Measurements from ENCODE around the gene MYL11. TPM values are rescaled to one million over a fixed set of nuclear protein-coding genes. Genes with fewer than 3 reads are reported as not detected.
A peak's percentile ranks its signal among the peaks of the same experiment; 100 is the strongest.

MYL11 gene
- total RNA-seq, 2 experiments from 2014 or later, result 1.2 TPM; not detected in 1

GRCh38 chr16:30348929-30349328, 25.7 kb upstream of the MYL11 start:
- no peaks in the 10 kb centered on the region for H3K9me3 Mint-ChIP-seq
- no peak overlapping the region for H3K4me3 Mint-ChIP-seq
- H3K4me1 Mint-ChIP-seq, result peaks cover 40% of the 10 kb centered on the region
- H3K36me3 Mint-ChIP-seq (ENCODE audit: low read depth), result peaks cover 46% of the 10 kb centered on the region
- no peak overlapping the region for H3K27ac Mint-ChIP-seq
- CTCF ChIA-PET, result interaction anchor here (0.6 kb wide), 1 partner anchor 256 kb away, joined by 4 read pairs; no protein-coding TSS in a partner anchor
- POLR2A ChIA-PET, result interaction anchor here (2.7 kb wide), 1 partner anchor 14 kb away, joined by 9 read pairs; no protein-coding TSS in a partner anchor
- no peak for DNase-seq
- H3K27me3 Mint-ChIP-seq, result no peaks in the 10 kb centered on the region

GRCh38 chr16:30349675-30350074, 24.9 kb upstream of the MYL11 start:
- POLR2A ChIA-PET, result interaction anchor here (2.7 kb wide), 1 partner anchor 15 kb away, joined by 9 read pairs; no protein-coding TSS in a partner anchor
- Mint-ChIP-seq H3K9me3 (no peaks in the 10 kb centered on the region), H3K36me3 (ENCODE audit: low read depth) (peaks cover 53% of the 10 kb centered on the region), H3K27ac (peak overlapping the region; percentile 66), H3K4me1 (peaks cover 48% of the 10 kb centered on the region), H3K4me3 (no peak overlapping the region), H3K27me3 (no peaks in the 10 kb centered on the region)
- CTCF ChIA-PET, result no interaction called here
- DNase-seq, result no peak

DNA sequence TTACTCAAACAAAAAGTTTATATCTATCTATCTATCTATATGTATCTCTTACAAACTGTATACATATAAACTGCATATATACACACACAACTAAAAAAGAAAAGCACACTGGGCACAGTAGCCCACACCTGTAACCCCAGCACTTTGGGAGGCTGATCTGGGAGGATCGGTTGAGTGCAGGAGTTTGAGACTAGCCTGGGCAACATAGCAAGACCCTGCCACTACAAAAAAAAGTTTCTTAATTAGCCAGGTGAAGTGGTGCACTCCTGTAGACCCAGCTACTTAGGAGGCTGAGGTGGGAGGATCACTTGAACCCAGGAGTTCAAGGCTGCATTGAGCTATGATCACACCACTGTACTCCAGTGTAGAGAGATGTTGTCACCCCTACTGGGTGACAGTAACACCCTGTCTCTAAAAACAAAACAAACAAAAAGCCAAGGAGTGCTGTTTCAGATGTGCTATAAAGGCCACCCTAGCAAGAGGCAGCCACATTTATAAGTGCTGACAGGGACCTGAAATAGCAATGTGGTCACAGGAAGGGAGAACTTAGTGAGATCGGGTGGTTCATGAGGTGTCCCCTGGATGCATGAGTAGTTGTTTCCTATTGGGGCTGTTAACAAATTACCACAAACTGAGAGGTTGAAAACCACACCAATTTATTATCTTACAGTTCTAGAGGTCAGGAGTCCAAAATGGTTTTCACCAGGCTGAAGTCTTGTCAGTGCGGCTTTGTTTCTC, 24.3 kb upstream of the MYL11 start:
- Mint-ChIP-seq H3K9me3 (no peaks in the 10 kb centered on the region), H3K4me1 (peaks cover 52% of the 10 kb centered on the region), H3K27me3 (no peaks in the 10 kb centered on the region), H3K36me3 (ENCODE audit: low read depth) (peaks cover 57% of the 10 kb centered on the region), H3K27ac (peak overlapping the region; percentile 83), H3K4me3 (no peak overlapping the region)
- DNase-seq, result peak; percentile 46
- CTCF ChIA-PET, result no interaction called here
- POLR2A ChIA-PET, result interaction anchor here (2.7 kb wide), 1 partner anchor 15 kb away, joined by 9 read pairs; no protein-coding TSS in a partner anchor

DNA sequence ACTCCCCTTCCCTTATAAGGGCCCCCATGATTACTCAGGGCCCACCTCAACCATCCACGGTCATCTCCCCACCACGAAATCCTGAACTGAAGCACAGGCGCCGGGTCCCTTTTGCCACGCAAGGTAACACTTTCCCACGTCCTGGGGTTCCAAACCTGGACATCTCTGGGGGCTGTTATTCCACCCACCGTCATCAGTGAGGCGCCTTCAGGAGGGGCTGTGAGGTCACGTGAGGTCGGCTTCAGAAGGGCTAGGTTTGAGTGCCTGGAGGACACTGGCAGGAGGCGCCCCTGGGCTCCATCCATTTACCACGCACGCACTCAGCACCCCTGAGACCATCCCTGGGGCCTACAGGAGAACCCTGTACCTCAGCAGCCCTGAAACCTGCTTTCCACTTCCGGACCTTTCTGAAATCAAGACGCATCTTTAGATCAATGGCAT, 23.6 kb upstream of the MYL11 start:
- Mint-ChIP-seq H3K4me3 (no peak overlapping the region), H3K27me3 (no peaks in the 10 kb centered on the region), H3K4me1 (peaks cover 59% of the 10 kb centered on the region), H3K9me3 (no peaks in the 10 kb centered on the region), H3K36me3 (ENCODE audit: low read depth) (peaks cover 57% of the 10 kb centered on the region), H3K27ac (peak overlapping the region; percentile 83)
- no peak for DNase-seq
- POLR2A ChIA-PET, result interaction anchor here (0.6 to 2.7 kb wide), 2 partner anchors 16 to 32 kb away, joined by 3 to 9 read pairs; no protein-coding TSS in a partner anchor
- CTCF ChIA-PET, result interaction anchor here (1.1 kb wide), 1 partner anchor 20 kb away, joined by 3 read pairs; no protein-coding TSS in a partner anchor

GRCh38 chr16:30351586-30352419, 22.8 kb upstream of the MYL11 start:
- Mint-ChIP-seq H3K36me3 (ENCODE audit: low read depth) (peaks cover 59% of the 10 kb centered on the region), H3K4me3 (peak overlapping the region; percentile 17), H3K27ac (peak overlapping the region; percentile 25), H3K4me1 (peaks cover 66% of the 10 kb centered on the region), H3K27me3 (no peaks in the 10 kb centered on the region), H3K9me3 (no peaks in the 10 kb centered on the region)
- ChIA-PET CTCF (interaction anchor here (1.1 kb wide), 1 partner anchor 19 kb away, joined by 3 read pairs; no protein-coding TSS in a partner anchor), POLR2A (interaction anchor here (0.6 to 2.7 kb wide), 2 partner anchors 17 to 31 kb away, joined by 3 to 9 read pairs; no protein-coding TSS in a partner anchor)
- no peak for DNase-seq

DNA sequence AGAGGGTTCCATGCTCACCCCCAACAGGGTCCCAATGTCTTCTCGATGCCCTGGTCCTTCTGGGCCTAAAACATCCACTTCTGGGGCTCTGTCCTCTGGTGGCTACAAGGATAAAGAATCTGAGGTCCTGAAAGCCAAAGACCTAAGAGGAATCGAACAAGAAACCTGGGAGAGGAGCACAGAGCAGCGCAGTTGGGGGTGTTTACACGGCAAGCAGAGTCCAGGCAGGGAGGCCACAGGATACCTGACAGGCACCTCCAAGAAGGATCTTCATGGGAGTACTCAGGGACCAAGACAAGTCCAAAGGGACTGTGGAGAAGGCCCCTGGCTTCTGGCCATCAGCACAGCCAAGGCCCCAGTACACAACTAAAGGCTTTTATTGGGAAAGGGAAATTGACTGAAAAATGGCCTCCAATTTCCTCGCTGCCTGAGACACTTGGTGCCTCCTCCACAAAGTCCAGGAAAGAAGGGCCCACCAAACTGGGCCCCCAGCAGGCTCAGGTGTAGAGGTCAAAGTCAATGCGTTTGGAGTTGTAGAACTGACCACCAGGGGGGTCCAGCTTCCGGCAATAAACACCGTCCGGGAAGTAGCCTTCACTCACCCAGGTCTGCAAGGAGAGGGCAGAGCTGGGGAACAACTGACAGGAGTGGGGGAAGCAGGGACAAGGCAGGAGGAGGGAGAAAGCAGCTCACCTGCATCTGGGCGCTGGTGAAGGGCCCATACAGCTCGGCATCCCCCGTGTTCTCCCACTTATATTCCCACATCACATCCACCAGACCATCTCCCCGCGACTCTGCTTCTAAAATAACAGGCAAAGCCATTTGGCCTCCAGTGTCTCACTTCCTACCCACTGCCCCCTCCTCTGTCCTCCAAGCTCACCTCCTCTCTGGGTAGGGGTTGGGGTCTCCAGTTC, 21.9 kb upstream of the MYL11 start:
- no peaks in the 10 kb centered on the region for H3K27me3 Mint-ChIP-seq
- peak overlapping the region; percentile 35 for H3K4me3 Mint-ChIP-seq
- ChIA-PET POLR2A (interaction anchor here (4.3 to 8.3 kb wide), 3 partner anchors 17 to 30 kb away, joined by 20 to 83 read pairs (median 37); partner anchors contain the start of genes SEPTIN1 and TBC1D10B), CTCF (no interaction called here)
- no peak for DNase-seq
- peaks cover 67% of the 10 kb centered on the region for H3K36me3 Mint-ChIP-seq (ENCODE audit: low read depth)
- peaks cover 73% of the 10 kb centered on the region for H3K4me1 Mint-ChIP-seq
- no peak overlapping the region for H3K27ac Mint-ChIP-seq
- H3K9me3 Mint-ChIP-seq, result no peaks in the 10 kb centered on the region

DNA sequence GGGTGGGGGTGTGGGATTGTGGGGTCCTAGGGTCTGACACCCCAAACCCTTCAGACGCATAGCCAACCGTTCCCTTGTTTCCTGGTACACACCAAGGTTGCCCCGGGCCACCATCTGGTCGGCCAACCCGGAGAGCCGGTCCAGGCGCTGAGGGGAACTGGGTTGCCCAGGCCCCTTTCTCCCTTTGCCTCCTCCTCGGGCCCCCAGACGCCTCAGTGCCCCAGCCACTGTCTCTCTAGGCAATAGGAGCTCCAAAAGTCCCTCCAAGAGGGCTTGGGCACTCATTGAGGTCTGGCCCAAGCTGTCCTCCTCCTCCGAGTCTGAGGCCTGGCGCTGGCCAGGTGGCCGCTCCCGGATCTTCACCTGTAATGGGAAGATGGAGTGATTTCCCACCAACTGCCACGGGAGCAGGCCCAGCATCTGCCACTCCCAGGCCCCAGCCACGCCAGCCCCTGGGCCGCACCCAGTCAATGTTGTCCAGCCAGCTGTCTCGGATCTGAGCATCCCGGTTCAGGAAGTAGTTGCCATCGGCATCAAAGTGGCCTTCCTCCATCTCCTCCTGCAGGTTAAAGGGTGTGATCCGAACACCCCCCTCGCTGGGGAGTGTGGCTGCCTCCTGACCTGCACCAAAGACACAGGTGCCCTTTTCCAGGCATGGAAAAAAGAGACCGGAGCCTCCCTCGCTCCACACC, 21.0 kb upstream of the MYL11 start:
- H3K27ac Mint-ChIP-seq, result peak overlapping the region; percentile 93
- no peak for DNase-seq
- CTCF ChIA-PET, result interaction anchor here (1.1 kb wide), 2 partner anchors 15 to 263 kb away, joined by 3 read pairs; no protein-coding TSS in a partner anchor
- peaks cover 75% of the 10 kb centered on the region for H3K4me1 Mint-ChIP-seq
- no peaks in the 10 kb centered on the region for H3K9me3 Mint-ChIP-seq
- no peaks in the 10 kb centered on the region for H3K27me3 Mint-ChIP-seq
- H3K4me3 Mint-ChIP-seq, result peak overlapping the region; percentile 90
- POLR2A ChIA-PET, result interaction anchor here (0.7 to 8.3 kb wide), 8 partner anchors 11 to 205 kb away, joined by 3 to 83 read pairs (median 12); partner anchors contain the start of genes SEPTIN1, TBC1D10B, ZNF48 and ZNF764
- peaks cover 71% of the 10 kb centered on the region for H3K36me3 Mint-ChIP-seq (ENCODE audit: low read depth)

DNA sequence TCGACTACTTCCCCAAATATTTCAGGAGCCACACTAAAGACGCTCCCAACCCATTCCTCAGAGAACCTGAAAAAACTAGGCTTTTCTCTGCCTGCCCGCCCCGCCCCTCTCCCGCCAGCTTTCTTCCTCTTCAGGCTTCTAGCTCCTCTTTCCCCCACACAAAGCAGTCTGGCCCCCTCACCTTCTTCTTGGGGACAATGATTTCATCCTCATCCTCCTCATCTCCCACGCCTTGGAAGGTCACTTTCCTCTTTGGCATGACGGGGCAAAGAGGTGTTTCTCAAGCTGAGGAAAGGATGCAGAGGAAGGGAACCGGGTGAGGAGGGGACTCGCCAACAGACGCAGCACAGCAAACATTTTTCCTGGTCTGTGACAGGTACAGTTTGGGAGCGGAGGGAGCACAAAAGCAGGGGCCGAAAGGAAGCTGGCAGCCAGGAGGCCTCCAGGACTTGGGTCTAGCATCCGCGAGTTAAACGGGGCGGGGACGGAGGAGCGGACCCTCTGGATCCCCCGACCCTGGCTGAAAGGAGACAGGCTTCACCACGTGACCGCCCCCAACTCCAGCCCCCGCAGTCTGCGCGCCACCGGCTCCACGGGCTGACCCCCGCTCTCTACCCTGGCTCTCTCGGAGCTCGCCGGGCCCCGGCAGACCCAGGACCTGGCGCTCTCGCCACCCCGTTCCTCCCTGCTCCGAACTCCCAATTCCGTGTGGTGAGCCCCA, 20.0 kb upstream of the MYL11 start:
- H3K36me3 Mint-ChIP-seq (ENCODE audit: low read depth), result peaks cover 73% of the 10 kb centered on the region
- peak overlapping the region; percentile 90 for H3K4me3 Mint-ChIP-seq

DNA sequence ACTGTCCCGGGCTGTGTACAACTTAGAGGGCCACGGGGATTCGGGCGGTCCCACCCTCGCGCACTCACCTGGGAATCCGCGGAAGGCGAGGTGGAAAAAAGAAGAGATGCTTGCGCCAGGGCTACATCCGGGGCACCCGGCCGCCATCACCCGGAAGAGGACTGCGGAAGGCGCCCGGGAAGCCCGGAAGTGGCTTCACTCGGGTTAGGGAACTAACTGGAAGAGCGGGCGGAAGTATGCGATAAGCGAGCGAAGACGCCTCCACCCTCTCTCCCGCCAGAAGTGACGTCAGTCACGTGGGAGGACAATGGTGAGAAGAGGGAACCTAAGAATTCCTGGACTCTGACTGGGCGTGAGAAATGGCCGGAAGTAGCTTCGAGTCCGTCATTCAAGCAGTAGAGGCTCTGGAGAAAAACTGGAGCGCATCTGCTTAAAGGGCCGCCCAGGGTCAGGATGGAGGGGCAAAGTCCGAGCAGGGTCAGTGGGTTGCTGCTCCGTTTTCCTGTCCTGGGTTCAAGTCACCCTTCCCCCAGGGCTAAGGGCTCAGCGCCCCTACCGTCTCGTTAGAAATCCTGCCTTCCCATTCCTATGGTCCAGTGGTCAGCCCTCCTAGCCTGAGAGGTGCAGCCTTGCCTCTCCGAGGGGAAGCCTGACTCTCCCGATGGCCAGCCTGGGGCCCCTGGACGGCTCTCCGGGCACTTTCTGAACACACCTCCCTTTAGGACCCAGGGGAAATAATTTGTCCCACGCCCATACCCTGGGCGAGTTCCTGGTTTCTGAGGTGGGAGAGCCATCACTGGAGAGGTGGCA, 19.3 kb upstream of the MYL11 start, which contains the start of gene CD2BP2:
Gene CD2BP2, minus strand, starts transcription at position 165 of the 810 bp plus-strand sequence. CDS start 627 bp downstream, outside the sequence.
- ChIA-PET POLR2A (interaction anchor here (0.9 to 8.3 kb wide), 13 partner anchors 8 to 172 kb away, joined by 3 to 83 read pairs (median 5); partner anchors contain the start of genes CORO1A, SEPTIN1, TBC1D10B and ZNF48), CTCF (interaction anchor here (1.1 to 1.5 kb wide), 2 partner anchors 13 to 54 kb away, joined by 3 to 6 read pairs; no protein-coding TSS in a partner anchor)
- H3K4me1 Mint-ChIP-seq, result peaks cover 66% of the 10 kb centered on the region
- peak within 1 kb of the TSS; percentile 93 for H3K27ac Mint-ChIP-seq
- peaks cover 75% of the 10 kb centered on the region for H3K36me3 Mint-ChIP-seq (ENCODE audit: low read depth)
- H3K4me3 Mint-ChIP-seq, result peak within 1 kb of the TSS; percentile 90
- no peaks in the 10 kb centered on the region for H3K27me3 Mint-ChIP-seq
- H3K9me3 Mint-ChIP-seq, result no peaks in the 10 kb centered on the region
- peak; percentile 88 for DNase-seq

More for the DNA sequence above, 20.0 kb upstream of the MYL11 start:
- POLR2A ChIA-PET, result interaction anchor here (0.7 to 8.3 kb wide), 12 partner anchors 10 to 204 kb away, joined by 3 to 83 read pairs (median 7); partner anchors contain the start of genes SEPTIN1, TBC1D10B, ZNF48 and ZNF764
- CTCF ChIA-PET, result interaction anchor here (1.1 kb wide), 2 partner anchors 14 to 262 kb away, joined by 3 read pairs; no protein-coding TSS in a partner anchor
- H3K27ac Mint-ChIP-seq, result peak overlapping the region; percentile 93
- DNase-seq, result no peak
- no peaks in the 10 kb centered on the region for H3K27me3 Mint-ChIP-seq
- H3K4me1 Mint-ChIP-seq, result peaks cover 73% of the 10 kb centered on the region
- H3K9me3 Mint-ChIP-seq, result no peaks in the 10 kb centered on the region

- H3K9me3 Mint-ChIP-seq, result no peaks in the 10 kb centered on the region
- POLR2A ChIA-PET, result interaction anchor here (1.2 to 8.3 kb wide), 9 partner anchors 9 to 173 kb away, joined by 4 to 83 read pairs (median 9); partner anchors contain the start of genes CORO1A, SEPTIN1, TBC1D10B and ZNF48
- H3K36me3 Mint-ChIP-seq (ENCODE audit: low read depth), result peaks cover 73% of the 10 kb centered on the region
- CTCF ChIA-PET, result interaction anchor here (1.5 kb wide), 1 partner anchor 54 kb away, joined by 6 read pairs; no protein-coding TSS in a partner anchor
- no peaks in the 10 kb centered on the region for H3K27me3 Mint-ChIP-seq
- H3K4me3 Mint-ChIP-seq, result peak overlapping the region; percentile 90
- H3K4me1 Mint-ChIP-seq, result peaks cover 60% of the 10 kb centered on the region
- DNase-seq, result no peak
- peak overlapping the region; percentile 93 for H3K27ac Mint-ChIP-seq
These were observed 18.7 kb upstream of the MYL11 start for GRCh38 chr16:30355954-30356308.
